Esophagus (tissue), 2 donors: ENCODE data around the gene B3GALT4. TPM values are rescaled to one million over a fixed set of nuclear protein-coding genes. Genes with fewer than 3 reads are reported as not detected.
A peak's percentile ranks its signal among the peaks of the same experiment; 100 is the strongest.

Source experiments
- H3K27ac ChIP-seq, 2 donors: one replicate each; pipeline ENCODE4 v1.5.1; 2013; ENCODE audit warnings: low read depth in 2 of 2, mild to moderate bottlenecking in 2 of 2, inconsistent platforms in 1 of 2, low read length in 1 of 2, moderate library complexity in 1 of 2
- H3K27me3 ChIP-seq, 2 donors: one replicate each; pipeline ENCODE4 v1.6.1; 2013; ENCODE audit warnings: low read length in 2 of 2, control low read depth in 1 of 2, mild to moderate bottlenecking in 1 of 2; ENCODE audit not compliant: insufficient read depth in 2 of 2, control insufficient read depth in 1 of 2
- H3K36me3 ChIP-seq, 2 donors: one replicate each; pipeline ENCODE4 v1.6.1; 2013; ENCODE audit warnings: low read length in 1 of 2; ENCODE audit not compliant: control insufficient read depth in 2 of 2, insufficient read depth in 2 of 2
- H3K4me1 ChIP-seq, 2 donors: one replicate each; pipeline ENCODE4 v1.6.1; 2013; ENCODE audit warnings: low read length in 1 of 2; ENCODE audit not compliant: control insufficient read depth in 2 of 2, insufficient read depth in 2 of 2
- H3K4me3 ChIP-seq, 2 donors: one replicate each; pipeline ENCODE4 v1.5.1; 2013; ENCODE audit warnings: low read length in 2 of 2, mild to moderate bottlenecking in 2 of 2, low read depth in 1 of 2, moderate library complexity in 1 of 2
- H3K9me3 ChIP-seq, 2 donors: one replicate each; pipeline ENCODE4 v1.6.1; 2013; ENCODE audit warnings: mild to moderate bottlenecking in 2 of 2, low read depth in 1 of 2, low read length in 1 of 2, moderate library complexity in 1 of 2; ENCODE audit not compliant: control insufficient read depth in 2 of 2, insufficient read depth in 1 of 2
- WGBS, 2 donors: extraction: QIAGEN DNeasy Blood & Tissue Kit; methylation state at CpG; one replicate each; pipeline ENCODE4 v1.1.7; 2013; 5-methylcytosine and 5-hydroxymethylcytosine counted together
- polyA plus RNA-seq, 2 donors: library from polyadenylated mRNA; stranded (reverse); fragments of 200-250 nt; gene quantifications; one replicate each; pipeline ENCODE4 v1.2.3, GENCODE V29; 2013
- donor health status: healthy with polysubstance abuse.
- donor health status: Bipolar disorder and iron deficiency.

B3GALT4 gene
- polyA plus RNA-seq, 2 donors: 21.1 to 27.2 TPM

GRCh38 chr6:33288141-33288920 lies 11.4 kb downstream of the B3GALT4 start:
- Histone ChIP-seq H3K4me1 (peaks cover 3 to 13% of the 10 kb centered on the region in 2 donors), H3K27ac (peak overlapping the region; percentile 79 to 83), H3K36me3 (peaks cover 17 to 25% of the 10 kb centered on the region in 2 donors), H3K27me3 (no peaks in the 10 kb centered on the region), H3K9me3 (no peaks in the 10 kb centered on the region), H3K4me3 (peak overlapping the region; percentile 74 to 92)
- WGBS, 2 donors: 8 to 11% methylated on average over 21 of the region's 21 CpGs

GRCh38 chr6:33288921-33289783 lies 12.2 kb downstream of the B3GALT4 start, which contains the start of the genes PFDN6 and WDR46:
TSS of gene PFDN6 (plus strand) at chr6:33289601. CDS start at chr6:33289857, 256 bp downstream.
TSS of gene WDR46 (minus strand) at chr6:33289239. CDS start at chr6:33289170, 69 bp downstream.
- peaks cover 17 to 29% of the 10 kb centered on the region in 2 donors for H3K36me3 ChIP-seq
- H3K9me3 ChIP-seq: no peaks in the 10 kb centered on the region
- peak within 1 kb of the TSS; percentile 79 to 83 for H3K27ac ChIP-seq
- peaks cover 3 to 13% of the 10 kb centered on the region in 2 donors for H3K4me1 ChIP-seq
- H3K4me3 ChIP-seq: peak within 1 kb of the TSS; percentile 74 to 92
- no peaks in the 10 kb centered on the region for H3K27me3 ChIP-seq
- WGBS, 2 donors: 0% methylated on average over 43 of the region's 43 CpGs

- WGBS, 2 donors: 3 to 4% methylated on average over 14 of the region's 14 CpGs
- H3K27ac ChIP-seq: peak overlapping the region; percentile 79 to 83
- H3K4me1 ChIP-seq: peaks cover 3 to 13% of the 10 kb centered on the region in 2 donors
- no peaks in the 10 kb centered on the region for H3K27me3 ChIP-seq
- peak overlapping the region; percentile 74 to 92 for H3K4me3 ChIP-seq
- peaks cover 21 to 30% of the 10 kb centered on the region in 2 donors for H3K36me3 ChIP-seq
- H3K9me3 ChIP-seq: no peaks in the 10 kb centered on the region
Observed at GRCh38 chr6:33289784-33290315, 12.9 kb downstream of the B3GALT4 start.

GRCh38 chr6:33290459-33290858 lies 13.5 kb downstream of the B3GALT4 start:
- 63 to 69% methylated on average over 7 of the region's 7 CpGs for WGBS, 2 donors

GRCh38 chr6:33292996-33293682 lies 16.2 kb downstream of the B3GALT4 start:
- H3K27ac ChIP-seq: no peak overlapping the region
- peaks cover 20 to 33% of the 10 kb centered on the region in 2 donors for H3K36me3 ChIP-seq
- peaks cover under 1 to 18% of the 10 kb centered on the region in 2 donors for H3K4me1 ChIP-seq
- H3K4me3 ChIP-seq: no peak overlapping the region
- no peaks in the 10 kb centered on the region for H3K9me3 ChIP-seq
- no peaks in the 10 kb centered on the region for H3K27me3 ChIP-seq
- 84 to 89% methylated on average over 16 of the region's 16 CpGs for WGBS, 2 donors

More at GRCh38 chr6:33290459-33290858, 13.5 kb downstream of the B3GALT4 start:
- Histone ChIP-seq H3K27ac (peak overlapping the region in 1 of 2 donors; percentile 37), H3K27me3 (no peaks in the 10 kb centered on the region), H3K4me1 (peaks cover 3 to 13% of the 10 kb centered on the region in 2 donors), H3K4me3 (peak overlapping the region in 1 of 2 donors; percentile 92), H3K36me3 (peaks cover 24 to 35% of the 10 kb centered on the region in 2 donors), H3K9me3 (no peaks in the 10 kb centered on the region)

- Histone ChIP-seq H3K9me3 (no peaks in the 10 kb centered on the region), H3K27me3 (no peaks in the 10 kb centered on the region), H3K27ac (no peak overlapping the region), H3K4me1 (peaks cover 0 to 14% of the 10 kb centered on the region in 2 donors), H3K36me3 (peaks cover 20 to 33% of the 10 kb centered on the region in 2 donors), H3K4me3 (no peak overlapping the region)
- WGBS, 2 donors: 61% methylated on average over 10 of the region's 10 CpGs
Observed at GRCh38 chr6:33294086-33294823, 17.3 kb downstream of the B3GALT4 start.

- Histone ChIP-seq H3K9me3 (no peaks in the 10 kb centered on the region), H3K27me3 (no peaks in the 10 kb centered on the region), H3K4me3 (peak overlapping the region in 1 of 2 donors; percentile 76), H3K4me1 (peaks cover 0 to 8% of the 10 kb centered on the region in 2 donors), H3K36me3 (peaks cover 20 to 33% of the 10 kb centered on the region in 2 donors), H3K27ac (no peak overlapping the region)
- 84 to 87% methylated on average over 15 of the region's 15 CpGs for WGBS, 2 donors
Observed at GRCh38 chr6:33295621-33296369, 18.9 kb downstream of the B3GALT4 start.

- Histone ChIP-seq H3K9me3 (no peaks in the 10 kb centered on the region), H3K27ac (peak overlapping the region; percentile 99 to 100), H3K4me3 (peak overlapping the region; percentile 54 to 76), H3K27me3 (no peaks in the 10 kb centered on the region), H3K4me1 (peaks cover 0 to 8% of the 10 kb centered on the region in 2 donors), H3K36me3 (peaks cover 16 to 27% of the 10 kb centered on the region in 2 donors)
- WGBS, 2 donors: 54 to 63% methylated on average over 12 of the region's 12 CpGs
Observed at GRCh38 chr6:33296797-33297405, 20.0 kb downstream of the B3GALT4 start.
